Stimulated activated CD8-positive, alpha-beta memory T cell treated with anti-CD3 and anti-CD28 coated beads, Interleukin-12 subunit alpha, Interleukin-12 subunit beta, amount 100 ng/mL, for 24 hours (primary cell): Measurements from ENCODE around the gene RPS19.
"Not testable (repeated sequence)": the region's sequence is repeated elsewhere in the genome, so short reads cannot be mapped to it uniquely, and the experiment has no call there.

Experiments used
- DNase-seq: peaks from one replicate; pipeline ENCODE4 v3.0.0-alpha.2; 2020; ENCODE audit errors: extremely low read depth

Gene RPS19

GRCh38 chr19:41860419-41861115 is 512 bp downstream of the RPS19 start:
- no peak for DNase-seq

- DNase-seq = no peak
These were observed 1.2 kb downstream of the RPS19 start for GRCh38 chr19:41861116-41861768.

- no peak for DNase-seq
These were observed 1.8 kb downstream of the RPS19 start for GRCh38 chr19:41861846-41862245.

- no peak for DNase-seq
These were observed 2.5 kb downstream of the RPS19 start for GRCh38 chr19:41862445-41862986.

- DNase-seq = no peak
These were observed 3.3 kb downstream of the RPS19 start for GRCh38 chr19:41863209-41863931.

- no peak for DNase-seq
These were observed 4.3 kb downstream of the RPS19 start for GRCh38 chr19:41864374-41864773.

- DNase-seq = no peak
These were observed 6.2 kb downstream of the RPS19 start for GRCh38 chr19:41866284-41866683.

GRCh38 chr19:41868120-41868988 is 8.3 kb downstream of the RPS19 start:
- no peak for DNase-seq

GRCh38 chr19:41868989-41869300 is 8.9 kb downstream of the RPS19 start:
- no peak for DNase-seq

- DNase-seq = no peak
These were observed 9.4 kb downstream of the RPS19 start for GRCh38 chr19:41869374-41869955.

GRCh38 chr19:41870401-41870873 is 10.4 kb downstream of the RPS19 start:
- no peak for DNase-seq

GRCh38 chr19:41871573-41872383 is 11.7 kb downstream of the RPS19 start:
- no peak for DNase-seq

GRCh38 chr19:41872384-41872774 is 12.3 kb downstream of the RPS19 start:
- DNase-seq = no peak

GRCh38 chr19:41872775-41873647 is 13.0 kb downstream of the RPS19 start:
- no peak for DNase-seq

- not testable (repeated sequence) for DNase-seq
These were observed 15.9 kb downstream of the RPS19 start for GRCh38 chr19:41875973-41876372.

GRCh38 chr19:41876847-41877832 is 17.1 kb downstream of the RPS19 start, which contains the start of gene CD79A:
TSS of gene CD79A (plus strand) at chr19:41877279. CDS start at chr19:41877305, 26 bp downstream.
- no peak for DNase-seq

GRCh38 chr19:41877916-41878905 is 18.2 kb downstream of the RPS19 start:
- no peak for DNase-seq
